ENCODE results near the gene XRCC5. TPM values are rescaled to one million over a fixed set of nuclear protein-coding genes. Genes with fewer than 3 reads are reported as not detected.

XRCC5 gene
- total RNA-seq, 1 experiment from 2014 or later: 618 TPM

- H3K9me3 Mint-ChIP-seq: no peaks in the 10 kb centered on the region
- no peak overlapping the region for H3K9ac ChIP-seq (ENCODE audit: extremely low read depth, insufficient read length, low read length)
- no peaks in the 10 kb centered on the region for H3K9me3 ChIP-seq (ENCODE audit: control insufficient read depth, low read depth, low read length)
- no peak overlapping the region for H3K4ac ChIP-seq (ENCODE audit: low read depth, low read length)
- no CpG with 5 or more reads among the region's 3 CpGs for WGBS (ENCODE audit: extremely low coverage, insufficient read length, low lambda C conversion rate)
- H3K14ac ChIP-seq (ENCODE audit: insufficient read depth, low read length): no peak overlapping the region
- no peak overlapping the region for H2BK12ac ChIP-seq (ENCODE audit: insufficient read length, low read depth, low read length)
- no peaks in the 10 kb centered on the region; the same call in 1 of the 2 replicates for H3K27me3 Mint-ChIP-seq (ENCODE audit: low read depth)
- no peak overlapping the region for H2BK15ac ChIP-seq (ENCODE audit: low read depth, low read length)
- H3K4me3 Mint-ChIP-seq: no peak overlapping the region
- H4K20me1 ChIP-seq (ENCODE audit: control insufficient read depth, insufficient read depth, insufficient read length): no peaks in the 10 kb centered on the region
- no peak overlapping the region for H2BK5ac ChIP-seq (ENCODE audit: insufficient read length, low read length)
- H3K23me2 ChIP-seq (ENCODE audit: insufficient read length, low read depth, low read length, poor library complexity, severe bottlenecking): no peaks in the 10 kb centered on the region
- no peak overlapping the region for H3K23ac ChIP-seq (ENCODE audit: insufficient read length, low read depth, low read length)
- H3K4me1 ChIP-seq (ENCODE audit: insufficient read depth, low read length): no peaks in the 10 kb centered on the region
- TF ChIP-seq, protein P1, sequence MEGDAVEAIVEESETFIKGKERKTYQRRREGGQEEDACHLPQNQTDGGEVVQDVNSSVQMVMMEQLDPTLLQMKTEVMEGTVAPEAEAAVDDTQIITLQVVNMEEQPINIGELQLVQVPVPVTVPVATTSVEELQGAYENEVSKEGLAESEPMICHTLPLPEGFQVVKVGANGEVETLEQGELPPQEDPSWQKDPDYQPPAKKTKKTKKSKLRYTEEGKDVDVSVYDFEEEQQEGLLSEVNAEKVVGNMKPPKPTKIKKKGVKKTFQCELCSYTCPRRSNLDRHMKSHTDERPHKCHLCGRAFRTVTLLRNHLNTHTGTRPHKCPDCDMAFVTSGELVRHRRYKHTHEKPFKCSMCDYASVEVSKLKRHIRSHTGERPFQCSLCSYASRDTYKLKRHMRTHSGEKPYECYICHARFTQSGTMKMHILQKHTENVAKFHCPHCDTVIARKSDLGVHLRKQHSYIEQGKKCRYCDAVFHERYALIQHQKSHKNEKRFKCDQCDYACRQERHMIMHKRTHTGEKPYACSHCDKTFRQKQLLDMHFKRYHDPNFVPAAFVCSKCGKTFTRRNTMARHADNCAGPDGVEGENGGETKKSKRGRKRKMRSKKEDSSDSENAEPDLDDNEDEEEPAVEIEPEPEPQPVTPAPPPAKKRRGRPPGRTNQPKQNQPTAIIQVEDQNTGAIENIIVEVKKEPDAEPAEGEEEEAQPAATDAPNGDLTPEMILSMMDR (conservative IDR thresholded peaks at IDR 0.05): no peak
- no peak overlapping the region for H3K27ac ChIP-seq (ENCODE audit: insufficient read length, low read depth, low read length)
- H4K5ac ChIP-seq (ENCODE audit: insufficient read length, low read depth, low read length): no peak overlapping the region
- no peak overlapping the region for H3K4me2 ChIP-seq (ENCODE audit: insufficient read depth, insufficient read length, low read length)
- no peak overlapping the region for H2AK5ac ChIP-seq (ENCODE audit: insufficient read length, low read length)
- peaks cover 48 to 93% (median 88%) of the 10 kb centered on the region in 3 experiments; a peak in 6 of 7 replicates for H3K36me3 Mint-ChIP-seq (ENCODE audit: insufficient read depth in 1 of 3, low read depth in 3 of 3)
- H2BK20ac ChIP-seq (ENCODE audit: low read depth, low read length, poor library complexity, severe bottlenecking): no peak overlapping the region
- no peak overlapping the region for H3K18ac ChIP-seq (ENCODE audit: insufficient read length, low read depth, low read length)
- no peak overlapping the region for H2AFZ ChIP-seq (ENCODE audit: low read length)
- H3K79me2 ChIP-seq (ENCODE audit: insufficient read depth, low read length): peaks cover 3% of the 10 kb centered on the region; the same call in 1 of the 2 replicates
- H4K8ac ChIP-seq (replicated peaks; ENCODE audit: insufficient read length, low read depth, low read length): no peak overlapping the region
- peaks cover 2% of the 10 kb centered on the region for H3K79me1 ChIP-seq (ENCODE audit: insufficient read depth, low read depth, low read length, poor library complexity, severe bottlenecking)
- peaks cover 0 to 3% of the 10 kb centered on the region in 2 experiments; a peak in 1 of 4 replicates for H3K4me1 Mint-ChIP-seq
- no peaks in the 10 kb centered on the region for H3K27me3 ChIP-seq (ENCODE audit: insufficient read depth, low read length)
- H3T11ph ChIP-seq (ENCODE audit: low read length): no peak overlapping the region
- no peak for DNase-seq
- no peak overlapping the region for H2BK120ac ChIP-seq (ENCODE audit: low read depth, low read length, poor library complexity, severe bottlenecking)
- H3K27ac Mint-ChIP-seq: no peak overlapping the region
- H3K56ac ChIP-seq (ENCODE audit: insufficient read length, low read depth, low read length): no peak overlapping the region
- no peak overlapping the region for H4K91ac ChIP-seq (ENCODE audit: insufficient read length, low read depth, low read length)
Measured at GRCh38 chr2:216155954-216156353, 46.8 kb downstream of the XRCC5 start.
